Neural cell (in vitro differentiated cells): ENCODE results near the gene PDCD5.
"Not testable (repeated sequence)": the region's sequence is repeated elsewhere in the genome, so short reads cannot be mapped to it uniquely, and the experiment has no call there.

Source experiments
- CTCF ChIP-seq: fragments of 450-650 bp; IDR thresholded peaks from 2 replicates; pipeline ENCODE4 v1.5.1; 2014; ENCODE audit warnings: antibody characterized with exemption, mild to moderate bottlenecking, moderate library complexity; ENCODE audit not compliant: poor library complexity, severe bottlenecking
- EP300 ChIP-seq: fragments of 450-650 bp; conservative IDR thresholded peaks from 2 replicates; pipeline ENCODE4 v1.6.1; 2014; ENCODE audit warnings: antibody characterized with exemption, mild to moderate bottlenecking, moderate library complexity; ENCODE audit not compliant: poor library complexity, severe bottlenecking
- POLR2AphosphoS5 ChIP-seq: IDR thresholded peaks from 2 replicates; pipeline ENCODE4 v1.6.1; 2012
- TAF1 ChIP-seq: IDR thresholded peaks from 2 replicates; pipeline ENCODE4 v1.6.1; 2012; ENCODE audit warnings: low read depth

- not testable (repeated sequence) for TF ChIP-seq EP300, POLR2AphosphoS5, CTCF, TAF1
These were observed 39.6 kb upstream of the PDCD5 start for GRCh38 chr19:32541376-32541775.
